M059J (cell line): Measurements from ENCODE around the gene SKAP1. TPM values are rescaled to one million over a fixed set of nuclear protein-coding genes. Genes with fewer than 3 reads are reported as not detected.

Experiments used
- DNase-seq: peaks from one replicate; pipeline ENCODE4 v3.0.0-alpha.2; 2012; ENCODE audit warnings: low read depth
- total RNA-seq: library from RNA; depleted of rRNA; stranded (reverse); fragments of >200 nt; shearing (Covaris generic); gene quantifications from 2 replicates; pipeline ENCODE4 v1.2.3, GENCODE V29; 2014

SKAP1 gene
- total RNA-seq, 1 experiment from 2014 or later, result 0.42 TPM

DNA sequence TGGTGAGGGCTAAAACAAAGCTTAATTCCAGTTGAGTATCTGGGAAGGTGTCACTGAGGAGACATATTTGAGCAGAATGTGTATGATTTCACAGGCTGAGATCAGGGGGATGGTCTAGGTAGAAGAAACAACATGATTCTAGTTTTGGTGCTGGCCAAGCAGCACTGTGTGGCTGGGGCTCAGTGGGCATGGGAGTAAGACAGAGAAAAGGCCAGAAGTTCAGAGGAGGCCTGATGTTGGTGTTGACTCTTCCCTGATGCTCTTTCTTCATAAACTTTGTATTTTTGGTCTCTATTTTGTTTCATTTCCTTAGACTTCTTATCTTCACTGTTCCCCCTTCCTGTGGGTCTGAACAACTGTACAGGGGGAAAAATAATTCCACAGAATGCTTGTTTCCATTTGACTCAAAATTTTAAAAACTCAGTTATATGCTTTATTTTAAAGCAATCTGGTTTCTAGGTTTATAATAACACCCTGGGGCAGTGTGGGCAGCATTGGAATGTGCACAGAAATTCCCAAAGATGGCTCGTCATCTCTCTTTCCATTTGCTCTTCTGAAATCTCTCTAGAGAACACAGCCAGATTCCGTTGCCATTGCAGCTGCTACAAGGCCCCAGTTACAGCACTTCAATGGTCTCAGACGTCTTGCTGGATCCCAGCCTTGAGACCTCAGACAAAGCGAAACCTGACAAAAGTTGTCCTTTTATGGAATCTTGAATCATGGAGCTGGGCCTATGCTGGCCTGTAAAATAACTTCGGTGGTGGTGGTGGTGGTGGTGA lies 254.1 kb downstream of the SKAP1 start:
- DNase-seq, result peak; percentile 87

GRCh38 chr17:48174833-48175523 lies 255.0 kb downstream of the SKAP1 start:
- DNase-seq, result no peak

DNA sequence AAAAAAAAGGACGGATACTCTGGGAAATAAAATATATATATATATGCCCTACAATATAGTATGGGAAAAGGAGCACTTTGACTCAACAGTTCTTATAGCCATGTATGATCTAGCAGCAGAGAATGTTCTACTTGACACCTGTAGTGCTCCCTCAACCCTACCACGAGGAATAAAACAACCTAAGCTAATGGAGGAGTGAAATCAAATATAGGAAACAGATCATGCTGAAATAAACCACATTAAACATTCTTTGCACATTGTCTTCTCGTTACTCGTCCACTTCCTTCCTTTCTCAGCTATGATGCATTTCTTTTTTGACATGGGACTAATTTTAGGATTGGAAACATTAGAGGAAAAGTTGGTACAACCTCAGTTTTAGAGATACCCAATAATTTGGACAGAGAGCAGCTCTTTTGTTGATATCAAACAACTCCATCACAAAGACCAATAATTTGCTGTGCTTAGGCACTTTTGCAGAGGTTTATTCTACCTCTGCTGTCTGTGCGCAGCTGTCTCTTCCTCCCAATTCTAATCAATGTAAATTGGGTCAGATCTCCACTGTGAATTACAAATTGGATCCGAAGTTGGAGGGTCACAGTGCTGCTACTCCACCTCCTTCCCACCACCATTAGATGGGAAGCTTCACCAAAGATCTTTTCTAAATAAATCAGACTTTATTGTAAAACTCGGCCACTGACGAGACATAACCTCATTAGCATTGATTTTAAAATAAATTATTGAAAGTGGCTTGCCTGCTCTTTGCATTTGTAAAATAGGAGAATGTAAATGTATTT lies 256.6 kb downstream of the SKAP1 start:
- DNase-seq, result no peak

GRCh38 chr17:48169926-48170325 lies 260.1 kb downstream of the SKAP1 start:
- DNase-seq, result no peak

DNA sequence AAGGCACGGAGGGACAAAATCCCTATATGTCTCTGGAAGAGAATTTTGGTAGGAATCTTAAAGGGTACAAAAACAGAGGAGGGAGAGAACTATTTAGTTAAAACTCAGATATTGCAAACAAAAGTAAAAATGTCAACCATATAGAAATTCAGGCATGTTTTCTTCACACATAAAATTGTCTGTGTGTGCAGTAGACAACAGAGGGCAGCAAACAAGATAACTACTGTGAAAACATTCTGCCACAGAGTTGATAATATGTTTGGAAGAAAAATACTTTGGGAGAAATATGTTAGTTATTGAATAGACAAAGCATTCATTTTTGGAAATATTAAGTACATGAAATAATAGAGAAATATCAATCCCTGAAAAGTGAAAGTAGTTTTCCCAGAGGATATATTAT lies 266.2 kb downstream of the SKAP1 start:
- DNase-seq, result no peak

DNA sequence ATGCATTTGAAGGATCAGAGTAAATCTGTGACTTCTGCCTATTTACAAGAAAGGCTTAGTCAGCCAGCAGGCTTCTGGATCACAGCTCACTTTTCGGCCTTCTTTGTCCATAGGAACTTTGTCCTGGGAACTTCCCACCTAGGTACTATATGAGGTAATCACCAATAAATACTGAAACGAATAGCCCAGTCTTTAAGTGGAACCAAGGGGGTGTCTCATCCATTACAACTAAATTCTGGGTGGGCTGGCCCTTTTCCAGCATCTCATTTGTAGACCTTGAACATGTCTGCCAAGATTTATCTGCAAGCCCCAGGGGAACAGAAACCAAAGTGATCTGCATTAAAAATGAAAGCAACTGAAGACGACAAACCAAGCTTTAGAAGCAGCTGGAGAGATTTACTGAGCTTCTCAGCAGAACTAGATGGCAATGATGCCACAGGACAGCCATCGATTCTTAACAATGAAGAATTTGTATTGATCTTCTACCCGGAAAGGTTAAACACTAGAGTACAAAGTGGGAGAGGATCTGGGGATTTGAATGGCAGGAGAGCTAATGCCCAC lies 267.0 kb downstream of the SKAP1 start:
- DNase-seq, result peak; percentile 70

DNA sequence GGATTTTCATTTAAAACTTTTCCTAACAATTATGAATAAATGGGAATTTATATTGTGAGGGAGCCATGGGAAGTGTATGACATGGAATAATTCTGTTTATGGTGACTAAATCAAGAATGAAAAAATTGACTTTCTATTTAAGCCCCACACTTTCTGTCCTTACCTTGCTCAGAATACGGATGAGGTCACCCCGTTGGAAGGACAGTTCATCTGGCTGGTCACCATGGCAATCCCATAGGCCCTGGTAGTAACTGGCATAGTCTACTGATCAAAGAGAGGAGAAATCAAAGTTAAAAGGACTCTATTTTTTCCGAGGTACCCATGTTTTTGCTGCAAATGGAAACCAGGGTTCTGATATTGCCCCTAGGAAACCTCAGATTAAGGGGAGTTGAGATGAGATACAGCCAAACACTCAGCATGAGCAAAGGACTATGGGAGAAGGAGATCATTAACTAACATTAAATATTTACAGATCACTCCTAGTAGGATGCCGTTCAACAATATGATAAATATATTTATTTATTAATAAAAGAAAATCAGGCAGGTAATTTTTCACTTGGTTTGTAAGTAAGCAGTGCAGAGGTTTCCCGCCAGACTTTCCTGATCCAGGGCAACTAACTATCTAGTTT lies 267.6 kb downstream of the SKAP1 start:
- DNase-seq, result no peak

DNA sequence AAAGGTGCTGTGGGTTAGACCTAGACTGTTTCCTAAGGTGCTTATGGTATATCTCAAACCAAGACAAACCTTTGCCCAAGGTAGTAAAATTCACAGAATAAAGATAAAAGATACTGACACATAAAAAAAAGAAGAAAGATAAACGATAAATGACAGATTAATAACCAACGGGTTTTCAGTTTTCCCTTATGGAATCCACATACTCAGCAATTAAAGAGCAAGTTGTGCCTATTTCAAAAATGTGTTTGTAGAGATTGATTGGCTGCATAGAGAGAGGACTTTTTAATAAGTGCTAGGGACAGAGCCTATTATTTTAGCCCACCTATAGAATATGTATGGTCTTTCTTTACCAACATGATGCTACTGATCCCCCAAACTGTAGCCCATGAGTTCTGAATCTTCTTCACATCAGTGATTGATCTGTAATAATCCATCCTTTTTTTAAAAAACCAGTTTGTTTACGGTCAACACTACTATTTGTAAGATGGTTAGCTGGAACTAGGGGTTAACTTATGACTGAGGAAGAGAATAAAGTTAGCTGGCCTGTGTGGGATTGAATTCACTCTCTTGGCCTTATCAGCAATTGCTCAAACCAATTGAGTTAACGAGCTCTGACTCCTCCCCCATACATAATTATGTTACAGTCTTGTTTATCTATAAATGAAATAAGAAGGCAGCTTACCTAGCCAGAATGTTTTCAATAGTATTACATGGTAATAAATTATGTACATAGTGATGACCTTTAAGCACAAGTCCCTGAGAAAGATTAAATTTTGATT lies 268.7 kb downstream of the SKAP1 start:
- DNase-seq, result no peak

DNA sequence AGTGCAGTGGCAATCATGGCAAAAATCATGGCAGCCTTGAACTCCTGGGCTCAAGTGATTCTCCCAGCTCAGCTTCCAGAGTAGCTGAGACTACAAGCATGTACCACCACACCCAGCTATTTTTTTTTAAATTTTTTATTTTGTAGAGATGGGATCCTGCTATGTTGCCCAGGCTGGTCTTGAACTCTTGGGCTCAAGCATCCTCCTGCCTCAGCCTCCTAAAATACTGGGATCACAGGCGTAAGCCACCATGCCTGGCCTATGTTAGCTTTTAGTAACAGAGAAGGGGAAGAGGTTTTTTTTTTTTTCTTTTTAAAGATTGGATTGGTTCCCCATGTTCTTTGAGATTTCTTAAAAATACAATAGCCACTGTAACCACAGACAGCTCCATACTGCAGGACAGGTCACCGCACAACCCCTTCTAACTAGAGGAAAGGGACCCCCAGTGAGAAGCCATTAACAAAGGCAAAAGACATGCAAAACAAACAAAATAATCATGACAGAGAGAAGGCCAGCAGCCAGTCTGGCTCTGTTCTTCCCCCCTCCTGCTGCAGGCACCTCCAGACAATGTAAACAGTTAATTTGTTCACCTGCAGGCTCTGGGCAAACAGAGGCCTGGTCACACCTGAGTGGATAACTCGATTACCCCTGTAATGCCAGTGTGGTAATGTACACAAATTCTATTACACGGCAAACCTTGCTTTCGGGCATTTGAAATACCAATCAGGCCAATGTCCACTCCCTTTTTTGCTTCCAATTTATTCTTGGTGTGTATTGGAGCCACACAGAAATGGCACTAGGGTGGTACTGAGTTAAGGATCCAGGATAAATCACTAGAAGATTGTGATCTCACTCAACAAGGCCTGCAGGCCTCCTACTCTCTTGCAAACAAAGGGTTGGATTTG lies 269.6 kb downstream of the SKAP1 start:
- DNase-seq, result no peak

DNA sequence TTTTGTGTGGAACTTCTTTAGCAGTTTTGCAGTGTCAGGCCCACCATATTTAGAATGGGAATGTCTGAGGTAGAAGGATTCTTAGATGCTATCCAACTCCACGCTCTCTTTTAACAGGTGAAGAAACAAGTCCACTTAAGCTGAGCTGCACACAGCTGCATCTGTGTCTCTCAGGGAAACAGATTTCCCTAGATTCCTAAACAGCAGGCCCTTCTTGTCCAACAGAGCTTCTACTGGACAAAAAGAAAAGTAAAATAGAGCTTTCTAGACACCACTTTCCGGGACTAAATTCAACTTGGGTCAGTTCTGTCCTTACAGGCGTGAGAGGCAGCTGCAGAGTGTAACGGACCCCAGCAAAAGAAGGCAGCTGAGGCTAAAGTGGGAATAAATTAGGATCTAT lies 270.8 kb downstream of the SKAP1 start:
- no peak for DNase-seq

DNA sequence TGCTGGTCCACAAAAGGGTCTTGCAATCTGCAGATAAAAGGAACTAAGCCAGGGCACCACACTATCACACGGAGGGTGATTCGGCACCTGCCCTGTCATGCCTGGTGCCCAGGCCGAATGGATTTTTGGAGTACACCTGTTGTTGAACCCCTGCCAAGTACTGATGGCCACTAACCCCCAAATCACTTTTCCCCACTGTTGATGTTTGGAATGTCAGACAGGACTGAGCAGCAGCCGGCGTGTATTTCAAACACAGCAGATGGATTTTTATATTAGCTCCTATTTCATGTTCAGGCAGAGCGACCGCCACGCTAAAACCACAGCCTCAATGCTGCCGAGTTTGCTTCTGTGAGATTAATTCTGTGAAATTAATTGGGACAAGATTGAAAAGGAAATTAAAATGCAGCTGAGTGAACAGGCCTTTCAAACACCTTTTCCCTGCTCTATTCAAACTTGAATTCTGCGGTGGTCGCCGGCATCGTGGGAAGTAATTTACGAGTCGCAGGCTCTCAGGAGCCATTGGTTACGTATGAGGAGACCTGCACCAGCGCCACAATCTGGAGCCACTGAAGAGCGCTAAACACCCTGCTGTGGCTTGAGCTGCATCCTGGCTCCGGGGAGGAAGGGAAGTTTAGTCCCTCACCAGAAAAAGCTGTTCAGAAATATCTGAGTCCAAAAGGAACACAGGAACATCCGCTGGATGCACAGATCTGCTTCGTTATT lies 274.0 kb downstream of the SKAP1 start:
- no peak for DNase-seq

DNA sequence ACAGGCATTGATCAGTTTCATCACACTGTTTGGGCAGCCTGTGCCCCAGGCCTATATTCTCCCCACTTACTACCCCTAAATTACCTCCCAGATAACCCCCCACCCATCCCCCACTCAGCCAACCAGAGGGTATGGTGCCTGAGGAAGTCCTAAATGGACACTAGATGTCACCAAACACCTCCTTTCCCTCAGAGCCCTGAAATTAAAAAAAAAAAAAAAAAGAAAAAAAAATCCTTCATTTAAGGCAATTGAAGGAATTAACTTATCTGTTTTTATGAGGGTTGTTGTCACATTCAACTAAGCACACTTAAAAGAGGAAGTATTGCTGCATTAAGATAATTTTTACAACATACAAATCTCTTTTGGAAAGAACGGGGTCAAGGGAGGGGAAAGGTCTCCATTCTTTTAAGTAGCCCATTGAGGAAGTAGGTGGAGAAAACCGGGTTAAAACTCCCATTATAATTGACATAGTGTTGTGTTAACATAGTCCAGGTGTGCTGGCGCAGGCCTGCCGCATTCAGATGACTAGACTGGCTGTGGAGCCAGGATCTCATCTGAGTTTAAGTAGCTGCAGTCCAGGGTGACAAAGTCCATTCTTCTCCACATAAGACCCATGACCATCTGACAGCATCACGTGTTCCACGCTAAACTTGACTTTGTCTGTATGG lies 276.2 kb downstream of the SKAP1 start:
- DNase-seq, result peak; percentile 60

DNA sequence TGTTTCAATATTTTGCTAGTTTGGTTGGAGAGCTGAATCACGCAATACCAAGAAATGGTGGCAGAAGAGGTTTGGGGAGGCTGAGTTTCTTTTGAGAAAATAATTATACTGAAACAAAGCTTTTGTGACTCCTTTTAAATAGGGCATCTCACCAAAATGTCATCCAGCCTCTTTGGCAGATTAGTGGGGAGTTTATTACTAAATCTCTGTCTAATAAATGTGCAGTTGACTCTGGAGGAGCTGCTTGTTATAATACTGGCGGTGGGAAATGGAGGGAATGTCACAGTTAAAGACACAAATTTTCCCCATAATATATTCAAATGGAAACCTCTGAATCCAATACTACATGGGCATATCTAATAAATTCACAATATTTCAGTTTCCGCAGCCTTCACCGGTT lies 277.7 kb downstream of the SKAP1 start:
- DNase-seq, result no peak

DNA sequence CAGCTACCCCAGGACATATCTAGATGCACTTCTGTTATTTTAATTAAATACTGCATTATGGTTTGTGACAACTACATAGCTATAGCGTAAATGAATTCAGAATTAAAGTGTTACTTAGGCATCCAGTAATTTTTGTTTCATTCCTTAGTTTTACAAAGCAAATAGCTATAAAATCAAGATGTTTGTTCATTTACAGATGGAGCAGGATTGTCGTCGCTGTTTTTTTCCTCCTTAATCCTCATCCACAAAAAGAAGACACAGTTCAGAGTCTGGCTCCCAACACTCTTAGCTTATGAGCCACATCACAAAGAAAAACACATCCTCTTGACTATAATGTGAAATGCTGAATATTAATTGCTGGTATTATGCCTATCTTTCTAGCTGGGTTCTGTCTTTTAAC lies 278.8 kb downstream of the SKAP1 start:
- DNase-seq, result no peak

- no peak for DNase-seq
These were observed 279.4 kb downstream of the SKAP1 start for GRCh38 chr17:48150597-48151001.

DNA sequence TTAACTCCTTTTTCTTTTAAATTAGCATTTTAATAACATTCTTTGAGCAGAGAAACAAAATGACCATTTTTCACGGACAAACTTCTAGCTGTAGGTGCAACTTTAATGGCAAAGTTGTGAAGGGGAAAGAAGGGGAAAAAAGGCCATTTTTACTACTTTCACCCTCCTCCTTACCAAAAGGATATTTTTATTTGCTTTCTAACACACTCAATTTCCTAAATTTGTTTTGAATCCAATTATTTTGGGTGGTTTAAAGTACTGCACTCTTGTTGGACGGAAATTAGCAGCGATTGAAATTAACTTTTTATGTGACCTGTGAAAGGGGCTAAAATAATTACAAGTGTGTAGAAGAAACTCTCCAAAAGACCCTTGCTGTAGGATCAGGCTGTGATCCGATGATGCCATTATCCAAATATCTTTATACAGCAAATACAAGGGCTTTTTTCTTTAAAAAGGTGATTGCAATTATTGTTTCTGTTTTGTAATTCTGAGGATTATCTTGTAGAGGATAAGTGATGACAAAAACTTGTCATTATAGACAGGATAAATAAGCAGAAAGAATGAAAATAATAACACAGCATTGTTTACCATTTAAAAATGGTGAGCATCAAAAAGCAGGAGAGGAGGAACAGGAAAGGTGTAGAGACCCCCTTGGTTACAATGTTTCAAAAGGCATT lies 280.1 kb downstream of the SKAP1 start:
- no peak for DNase-seq

- DNase-seq, result no peak
These were observed 280.9 kb downstream of the SKAP1 start for GRCh38 chr17:48148854-48149786.
